KOPT-K1 (cell line): ENCODE results near the gene EPS8L2.
A peak's percentile ranks its signal among the peaks of the same experiment; 100 is the strongest.

Source experiments
- H3K27ac ChIP-seq: fragments of 200-600 bp; sonication (generic); 2 replicates; pipeline ENCODE4 v1.5.1; 2016; ENCODE audit warnings: antibody characterized with exemption, mild to moderate bottlenecking, low read depth, low read length; ENCODE audit not compliant: poor library complexity, severe bottlenecking
- H3K36me3 ChIP-seq: fragments of 200-600 bp; sonication (generic); 2 replicates; pipeline ENCODE4 v1.5.1; 2017; ENCODE audit warnings: antibody characterized with exemption, mild to moderate bottlenecking, low read length, moderate library complexity; ENCODE audit not compliant: insufficient read depth
- H3K9me3 ChIP-seq: fragments of 200-600 bp; sonication (generic); 2 replicates; pipeline ENCODE4 v1.5.1; 2017; ENCODE audit warnings: antibody characterized with exemption, low read length, mild to moderate bottlenecking; ENCODE audit not compliant: insufficient read depth, poor library complexity, severe bottlenecking

EPS8L2 gene

GRCh38 chr11:774873-775592 lies 69.0 kb downstream of the EPS8L2 start:
- no peaks in the 10 kb centered on the region for H3K9me3 ChIP-seq
- H3K27ac ChIP-seq = no peak overlapping the region
- peaks cover 64% of the 10 kb centered on the region for H3K36me3 ChIP-seq

GRCh38 chr11:776263-776560 lies 70.2 kb downstream of the EPS8L2 start:
- peaks cover 52% of the 10 kb centered on the region for H3K36me3 ChIP-seq
- H3K9me3 ChIP-seq = no peaks in the 10 kb centered on the region
- H3K27ac ChIP-seq = peak overlapping the region; percentile 91

- peak overlapping the region; percentile 91 for H3K27ac ChIP-seq
- H3K36me3 ChIP-seq = peaks cover 47% of the 10 kb centered on the region
Observed at GRCh38 chr11:776561-777287, 70.7 kb downstream of the EPS8L2 start.

More at GRCh38 chr11:776561-777287, 70.7 kb downstream of the EPS8L2 start:
- H3K9me3 ChIP-seq = no peaks in the 10 kb centered on the region
